ENCODE results near the gene HHAT. TPM values are rescaled to one million over a fixed set of nuclear protein-coding genes. Genes with fewer than 3 reads are reported as not detected.

HHAT gene
- total RNA-seq, 2 donors from 2014 or later = 1.6 to 2.0 TPM

DNA sequence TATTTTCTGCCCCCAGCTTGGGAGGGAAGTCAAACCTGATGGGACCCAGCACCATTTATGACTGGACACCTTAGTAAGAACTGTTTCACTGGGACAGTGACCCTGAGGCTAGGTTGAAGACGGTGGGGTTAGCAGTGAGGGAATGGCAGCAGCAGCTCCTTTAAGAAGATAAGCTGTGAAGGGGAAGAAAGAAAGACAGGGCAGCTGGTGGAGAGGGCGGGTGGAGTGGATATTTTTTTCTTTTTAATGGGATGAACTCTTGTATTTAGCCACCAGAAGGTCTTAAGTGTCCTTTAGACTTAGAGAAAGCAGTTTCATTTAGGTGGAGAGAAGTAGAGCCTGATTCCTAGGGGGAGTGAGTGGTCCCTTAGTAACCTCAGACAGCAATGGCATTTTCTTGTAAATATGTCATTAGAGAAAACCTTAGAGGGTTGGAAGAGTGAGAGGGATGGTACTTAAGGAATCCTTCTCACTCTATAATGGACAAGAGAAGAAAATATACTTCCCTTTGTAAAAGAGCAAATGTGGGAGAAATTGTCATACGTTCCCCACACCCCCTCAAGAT is 187.5 kb downstream of the HHAT start:
- no peaks in the 10 kb centered on the region for H3K27me3 ChIP-seq
- H3K4me3 ChIP-seq = no peak overlapping the region
- DNase-seq (ENCODE audit: low spot score) = no peak
- no peak overlapping the region for H3K27ac ChIP-seq
- no peaks in the 10 kb centered on the region for H3K36me3 ChIP-seq
- TF ChIP-seq, protein P1, sequence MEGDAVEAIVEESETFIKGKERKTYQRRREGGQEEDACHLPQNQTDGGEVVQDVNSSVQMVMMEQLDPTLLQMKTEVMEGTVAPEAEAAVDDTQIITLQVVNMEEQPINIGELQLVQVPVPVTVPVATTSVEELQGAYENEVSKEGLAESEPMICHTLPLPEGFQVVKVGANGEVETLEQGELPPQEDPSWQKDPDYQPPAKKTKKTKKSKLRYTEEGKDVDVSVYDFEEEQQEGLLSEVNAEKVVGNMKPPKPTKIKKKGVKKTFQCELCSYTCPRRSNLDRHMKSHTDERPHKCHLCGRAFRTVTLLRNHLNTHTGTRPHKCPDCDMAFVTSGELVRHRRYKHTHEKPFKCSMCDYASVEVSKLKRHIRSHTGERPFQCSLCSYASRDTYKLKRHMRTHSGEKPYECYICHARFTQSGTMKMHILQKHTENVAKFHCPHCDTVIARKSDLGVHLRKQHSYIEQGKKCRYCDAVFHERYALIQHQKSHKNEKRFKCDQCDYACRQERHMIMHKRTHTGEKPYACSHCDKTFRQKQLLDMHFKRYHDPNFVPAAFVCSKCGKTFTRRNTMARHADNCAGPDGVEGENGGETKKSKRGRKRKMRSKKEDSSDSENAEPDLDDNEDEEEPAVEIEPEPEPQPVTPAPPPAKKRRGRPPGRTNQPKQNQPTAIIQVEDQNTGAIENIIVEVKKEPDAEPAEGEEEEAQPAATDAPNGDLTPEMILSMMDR (IDR thresholded peaks at IDR 0.05) = no peak
- no peaks in the 10 kb centered on the region for H3K9me3 ChIP-seq
- no peaks in the 10 kb centered on the region for H3K4me1 ChIP-seq

DNA sequence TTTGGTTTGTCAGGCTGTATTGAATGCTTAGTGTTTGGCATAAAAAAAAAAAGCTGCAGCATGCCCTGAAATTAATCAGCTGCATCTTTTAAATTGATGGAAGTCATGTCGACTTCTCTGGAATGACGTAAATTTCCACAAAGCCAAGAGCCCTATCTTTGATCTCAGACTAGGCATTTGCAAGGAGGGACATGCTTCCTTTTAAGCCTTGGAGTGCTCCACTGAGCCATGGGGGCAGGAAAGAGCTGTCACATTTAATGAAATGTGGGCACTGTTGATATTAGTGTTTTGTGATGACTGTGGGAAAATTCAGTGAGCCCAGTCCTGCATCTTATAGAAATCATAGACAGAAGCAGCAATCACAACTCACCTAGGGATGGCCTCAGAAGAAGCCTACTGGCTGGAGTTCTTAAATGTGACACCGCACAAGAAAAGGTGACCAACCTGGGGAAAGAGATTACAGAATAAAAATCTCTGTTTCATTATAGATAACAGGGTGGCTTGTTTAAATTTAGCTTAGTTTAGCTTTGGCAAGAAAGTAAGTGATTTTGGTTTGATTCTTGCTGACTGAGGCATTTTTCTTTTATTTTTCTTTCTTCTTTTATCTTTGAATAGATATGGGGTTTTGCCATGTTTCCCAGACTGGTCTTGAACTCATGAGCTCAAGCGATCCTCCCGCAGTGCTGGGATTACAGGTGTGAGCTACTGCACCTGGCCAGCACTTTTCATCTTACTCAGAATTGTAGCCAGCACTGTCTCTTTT is 188.2 kb downstream of the HHAT start:
- H3K4me3 ChIP-seq = no peak overlapping the region
- H3K4me1 ChIP-seq = no peaks in the 10 kb centered on the region
- no peak overlapping the region for H3K27ac ChIP-seq
- no peaks in the 10 kb centered on the region for H3K27me3 ChIP-seq
- TF ChIP-seq, protein P1 (IDR thresholded peaks at IDR 0.05) = no peak
- no peak for DNase-seq (ENCODE audit: low spot score)
- no peaks in the 10 kb centered on the region for H3K36me3 ChIP-seq
- H3K9me3 ChIP-seq = no peaks in the 10 kb centered on the region

DNA sequence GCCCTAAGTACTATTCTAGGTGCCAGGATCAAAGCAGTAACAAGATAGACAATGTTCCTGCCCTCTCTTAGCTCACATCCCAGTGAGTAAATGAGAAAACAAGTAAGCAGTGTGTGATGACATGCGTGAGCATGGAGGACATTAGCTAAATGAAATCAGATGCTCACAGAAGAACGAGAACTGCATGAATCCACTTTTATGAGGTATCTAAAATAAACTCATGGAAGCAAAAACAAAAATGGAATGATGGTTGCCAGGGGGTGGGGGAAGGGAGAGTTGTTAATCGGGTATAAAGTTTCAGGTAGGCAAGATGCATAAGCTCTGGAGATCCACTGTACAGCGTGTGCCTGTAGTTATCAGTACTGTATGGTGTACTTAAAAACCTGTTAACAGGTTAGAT is 195.1 kb downstream of the HHAT start:
- Histone ChIP-seq H3K4me3 (no peak overlapping the region), H3K36me3 (no peaks in the 10 kb centered on the region), H3K27ac (no peak overlapping the region), H3K27me3 (no peaks in the 10 kb centered on the region), H3K9me3 (no peaks in the 10 kb centered on the region), H3K4me1 (no peaks in the 10 kb centered on the region)
- TF ChIP-seq, protein P1 (IDR thresholded peaks at IDR 0.05) = no peak
- DNase-seq (ENCODE audit: low spot score) = no peak

DNA sequence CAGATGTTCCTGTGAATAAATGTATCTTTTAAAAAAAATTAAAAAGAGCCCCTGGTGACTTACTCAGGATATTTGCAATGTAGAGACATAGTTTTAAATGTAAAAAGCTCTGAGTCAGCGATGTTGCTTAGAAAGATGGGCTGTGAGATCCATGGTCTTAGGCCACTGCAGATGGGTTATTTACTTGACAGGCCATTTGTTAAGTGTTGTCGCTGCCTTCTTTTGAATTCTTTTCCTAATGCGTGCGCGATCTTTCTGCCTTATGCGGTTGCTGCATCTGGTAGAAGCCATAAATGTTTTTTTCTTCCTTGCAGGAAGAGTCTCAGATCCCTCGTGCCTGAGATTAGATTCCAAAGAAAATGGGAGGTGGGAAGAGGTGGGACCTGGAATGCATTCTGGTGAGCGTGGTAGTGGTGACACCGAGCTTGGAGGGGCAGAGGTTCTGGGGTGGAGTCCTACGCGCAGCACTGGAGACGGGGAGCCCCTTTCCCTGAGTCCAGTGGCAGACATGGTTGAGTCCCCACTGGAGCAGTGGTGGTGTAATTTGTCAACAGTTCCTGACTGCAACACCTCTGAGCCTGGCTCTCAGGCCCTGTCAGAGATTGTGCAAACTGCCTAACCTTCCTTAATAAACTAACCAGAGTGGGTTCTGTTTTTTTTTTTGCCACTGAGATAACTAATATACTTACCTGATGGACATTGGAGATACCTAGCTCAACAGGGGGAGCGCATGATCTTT is 197.2 kb downstream of the HHAT start:
- no peak for DNase-seq (ENCODE audit: low spot score)
- no peak overlapping the region for H3K27ac ChIP-seq
- H3K27me3 ChIP-seq = no peaks in the 10 kb centered on the region
- TF ChIP-seq, protein P1 (IDR thresholded peaks at IDR 0.05) = no peak
- H3K4me3 ChIP-seq = no peak overlapping the region
- no peaks in the 10 kb centered on the region for H3K9me3 ChIP-seq
- H3K36me3 ChIP-seq = no peaks in the 10 kb centered on the region
- no peaks in the 10 kb centered on the region for H3K4me1 ChIP-seq

DNA sequence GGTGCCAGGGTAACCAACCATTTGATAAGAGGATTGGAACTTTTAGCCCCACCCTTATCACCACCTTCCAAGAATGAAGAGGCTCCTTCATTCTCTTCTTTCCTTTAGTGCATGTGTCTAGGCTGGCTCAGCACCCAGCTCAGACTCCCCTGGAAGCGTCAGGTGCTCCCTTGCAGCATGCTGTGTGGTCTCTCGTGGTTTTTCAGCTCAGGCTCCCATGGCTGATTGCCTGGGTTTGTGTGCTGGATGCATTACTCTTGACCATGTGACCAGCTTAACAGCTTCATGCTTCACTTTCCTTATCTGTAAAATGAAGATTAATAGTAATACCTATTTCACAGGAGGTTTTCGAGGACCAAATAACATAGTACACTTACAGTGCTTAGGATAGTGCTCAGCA is 198.4 kb downstream of the HHAT start:
- H3K36me3 ChIP-seq = no peaks in the 10 kb centered on the region
- TF ChIP-seq, protein P1 (IDR thresholded peaks at IDR 0.05) = no peak
- no peak overlapping the region for H3K27ac ChIP-seq
- no peak overlapping the region for H3K4me3 ChIP-seq
- DNase-seq (ENCODE audit: low spot score) = no peak
- H3K27me3 ChIP-seq = no peaks in the 10 kb centered on the region
- H3K4me1 ChIP-seq = no peaks in the 10 kb centered on the region
- H3K9me3 ChIP-seq = no peaks in the 10 kb centered on the region

All from right atrium auricular region (tissue), 2 donors.